ENCODE data around the gene CPSF6. TPM values are rescaled to one million over a fixed set of nuclear protein-coding genes. Genes with fewer than 3 reads are reported as not detected.

The CPSF6 gene
- total RNA-seq, 4 donors from 2014 or later, result 31.0 to 40.8 (median 33.0) TPM

DNA sequence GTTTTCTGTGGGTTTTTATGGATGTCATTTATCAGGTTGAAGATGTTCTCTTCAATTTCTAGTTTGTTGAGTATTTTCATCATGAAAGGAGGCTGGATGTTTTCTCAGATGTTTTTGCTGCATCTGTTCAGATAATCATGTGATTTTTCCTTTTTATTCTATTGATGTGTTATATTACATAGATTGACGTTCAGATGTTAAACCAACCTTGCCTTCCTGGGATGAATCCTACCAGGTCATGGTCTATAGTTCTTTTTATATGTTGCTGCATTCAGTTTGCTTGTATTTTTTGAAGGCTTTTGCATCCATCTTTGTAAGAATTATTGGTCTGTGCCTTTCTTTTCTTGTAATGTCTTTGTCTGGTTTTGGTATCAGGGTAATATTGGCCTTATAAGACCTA is 64.9 kb downstream of the CPSF6 start:
- TF ChIP-seq, protein P1, sequence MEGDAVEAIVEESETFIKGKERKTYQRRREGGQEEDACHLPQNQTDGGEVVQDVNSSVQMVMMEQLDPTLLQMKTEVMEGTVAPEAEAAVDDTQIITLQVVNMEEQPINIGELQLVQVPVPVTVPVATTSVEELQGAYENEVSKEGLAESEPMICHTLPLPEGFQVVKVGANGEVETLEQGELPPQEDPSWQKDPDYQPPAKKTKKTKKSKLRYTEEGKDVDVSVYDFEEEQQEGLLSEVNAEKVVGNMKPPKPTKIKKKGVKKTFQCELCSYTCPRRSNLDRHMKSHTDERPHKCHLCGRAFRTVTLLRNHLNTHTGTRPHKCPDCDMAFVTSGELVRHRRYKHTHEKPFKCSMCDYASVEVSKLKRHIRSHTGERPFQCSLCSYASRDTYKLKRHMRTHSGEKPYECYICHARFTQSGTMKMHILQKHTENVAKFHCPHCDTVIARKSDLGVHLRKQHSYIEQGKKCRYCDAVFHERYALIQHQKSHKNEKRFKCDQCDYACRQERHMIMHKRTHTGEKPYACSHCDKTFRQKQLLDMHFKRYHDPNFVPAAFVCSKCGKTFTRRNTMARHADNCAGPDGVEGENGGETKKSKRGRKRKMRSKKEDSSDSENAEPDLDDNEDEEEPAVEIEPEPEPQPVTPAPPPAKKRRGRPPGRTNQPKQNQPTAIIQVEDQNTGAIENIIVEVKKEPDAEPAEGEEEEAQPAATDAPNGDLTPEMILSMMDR (IDR thresholded peaks at IDR 0.05; ENCODE audit: low read depth), result no peak

DNA sequence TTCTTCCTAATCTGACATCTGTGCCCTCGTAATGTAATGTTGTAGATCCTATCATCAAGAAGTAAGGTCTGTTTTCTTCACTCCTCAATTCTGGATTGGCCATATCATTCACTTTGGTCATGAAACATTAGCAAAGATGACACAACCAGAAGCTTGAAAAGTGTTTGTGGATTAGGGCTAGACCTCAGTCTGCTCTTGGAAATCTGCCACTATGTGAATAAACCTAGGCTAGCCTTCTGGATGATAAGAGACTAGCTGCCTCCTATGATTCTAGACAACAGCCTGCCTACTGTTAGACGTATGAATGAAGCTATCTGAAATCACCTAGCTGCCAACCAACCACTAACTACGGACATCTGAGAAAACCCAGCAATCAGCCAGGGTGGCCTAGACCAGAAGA is 70.1 kb downstream of the CPSF6 start:
- TF ChIP-seq, protein P1 (IDR thresholded peaks at IDR 0.05; ENCODE audit: low read depth), result no peak

DNA sequence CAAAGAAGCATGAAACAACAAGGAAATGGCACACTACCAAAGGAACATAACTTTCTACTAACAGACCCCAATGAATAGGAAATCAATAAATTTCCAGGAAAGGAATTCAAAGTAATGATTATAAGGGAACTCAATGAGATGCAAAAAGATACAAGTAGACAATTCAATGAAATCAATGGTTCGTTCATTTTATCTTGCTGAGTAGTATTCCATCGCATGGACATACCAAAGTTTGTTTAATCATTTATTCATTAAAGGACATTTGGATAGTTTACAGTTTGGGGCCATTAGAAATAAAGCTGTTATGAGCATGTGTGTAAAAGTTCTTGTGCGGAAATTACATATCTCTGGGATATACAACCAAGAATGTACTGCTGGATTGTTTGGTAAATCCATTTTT is 73.8 kb downstream of the CPSF6 start:
- TF ChIP-seq, protein P1 (IDR thresholded peaks at IDR 0.05; ENCODE audit: low read depth), result no peak

DNA sequence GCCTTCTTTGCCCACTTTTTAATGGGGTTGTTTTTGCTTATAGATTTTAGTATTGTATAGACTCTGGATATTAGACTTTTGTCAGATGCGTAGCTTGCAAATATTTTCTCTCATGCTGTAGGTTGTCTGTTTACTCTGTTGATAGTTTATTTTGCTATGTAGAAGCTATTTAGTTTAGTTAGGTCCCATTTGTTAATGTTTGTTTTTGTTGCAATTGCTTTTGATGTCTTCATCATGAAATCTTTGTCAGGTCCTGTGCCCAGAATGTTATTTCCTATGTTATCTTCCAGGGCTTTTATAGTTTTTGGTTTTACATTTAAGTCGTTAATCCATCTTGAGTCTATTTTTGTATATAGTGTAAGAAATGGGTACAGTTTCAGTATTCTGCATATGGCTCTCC is 78.9 kb downstream of the CPSF6 start:
- TF ChIP-seq, protein P1 (IDR thresholded peaks at IDR 0.05; ENCODE audit: low read depth), result no peak

DNA sequence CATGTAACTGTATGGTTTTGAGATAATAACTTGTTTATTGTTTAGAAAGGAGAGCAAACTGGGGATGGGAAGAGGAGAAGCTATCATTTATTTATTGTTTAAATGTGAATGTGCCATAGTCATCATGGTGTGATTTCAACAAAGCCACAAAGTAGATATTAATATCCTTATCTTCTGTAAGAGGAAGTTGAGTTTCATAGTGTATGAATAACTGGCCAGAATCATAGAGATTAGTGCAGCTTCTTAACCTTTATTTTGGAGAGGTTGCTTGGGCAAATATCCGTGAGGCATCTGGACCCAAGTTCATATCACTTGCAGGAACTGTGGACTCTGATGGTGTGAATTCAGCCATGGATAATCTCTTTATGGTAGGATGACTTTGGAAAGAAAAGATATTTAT is 82.0 kb downstream of the CPSF6 start:
- TF ChIP-seq, protein P1 (IDR thresholded peaks at IDR 0.05; ENCODE audit: low read depth), result no peak

Other genes with a start within 250 kb of the CPSF6 start
- 100 to 1,000 TPM in 2 of 4 donors, 10 to 100 TPM in 2; 47.7 to 744 (median 119) TPM for gene LYZ, start 108.8 kb downstream of the CPSF6 start, total RNA-seq
- gene YEATS4, start 120.2 kb downstream of the CPSF6 start, total RNA-seq, result 10 to 100 TPM in 3 of 4 donors, 1 to 10 TPM in 1; 9.3 to 22.0 (median 13.9) TPM
- 10 to 100 TPM; 46.6 to 64.7 (median 55.6) TPM for gene FRS2, start 230.8 kb downstream of the CPSF6 start, total RNA-seq